Occipital lobe (tissue), 2 donors: ENCODE data around the gene FEZ2. TPM values are rescaled to one million over a fixed set of nuclear protein-coding genes. Genes with fewer than 3 reads are reported as not detected.

Source experiments
- DNase-seq: peaks from one replicate; lab custom pipeline; 2025; lab: John Stamatoyannopoulos, UW
- total RNA-seq: library from RNA; depleted of rRNA; stranded (reverse); fragments of >200 nt; gene quantifications from one replicate; pipeline ENCODE4 v1.2.3, GENCODE V29; 2014

The FEZ2 gene
- total RNA-seq, 1 donor from 2014 or later, result 54.3 TPM

GRCh38 chr2:36562973-36563532 is 34.9 kb downstream of the FEZ2 start:
- DNase-seq, result no peak

DNA sequence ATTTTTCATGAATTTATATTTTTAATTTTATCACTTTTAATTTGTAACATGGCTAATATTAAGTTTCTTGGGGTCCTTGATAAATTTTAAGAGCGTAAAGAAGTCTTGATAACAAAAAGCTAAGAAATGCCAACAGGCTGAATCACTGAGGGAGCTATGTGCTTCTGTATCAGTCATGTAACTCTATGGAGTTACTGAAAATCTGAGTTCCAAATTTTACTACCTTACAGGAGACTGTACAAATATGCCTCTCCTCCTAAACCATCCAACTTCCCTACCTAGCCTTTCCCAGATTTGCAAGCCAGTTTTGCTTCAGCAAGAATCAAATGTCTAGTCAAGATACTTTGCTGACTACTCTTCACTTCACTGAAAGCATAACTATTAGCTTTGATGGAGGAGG is 35.7 kb downstream of the FEZ2 start:
- DNase-seq, result no peak

DNA sequence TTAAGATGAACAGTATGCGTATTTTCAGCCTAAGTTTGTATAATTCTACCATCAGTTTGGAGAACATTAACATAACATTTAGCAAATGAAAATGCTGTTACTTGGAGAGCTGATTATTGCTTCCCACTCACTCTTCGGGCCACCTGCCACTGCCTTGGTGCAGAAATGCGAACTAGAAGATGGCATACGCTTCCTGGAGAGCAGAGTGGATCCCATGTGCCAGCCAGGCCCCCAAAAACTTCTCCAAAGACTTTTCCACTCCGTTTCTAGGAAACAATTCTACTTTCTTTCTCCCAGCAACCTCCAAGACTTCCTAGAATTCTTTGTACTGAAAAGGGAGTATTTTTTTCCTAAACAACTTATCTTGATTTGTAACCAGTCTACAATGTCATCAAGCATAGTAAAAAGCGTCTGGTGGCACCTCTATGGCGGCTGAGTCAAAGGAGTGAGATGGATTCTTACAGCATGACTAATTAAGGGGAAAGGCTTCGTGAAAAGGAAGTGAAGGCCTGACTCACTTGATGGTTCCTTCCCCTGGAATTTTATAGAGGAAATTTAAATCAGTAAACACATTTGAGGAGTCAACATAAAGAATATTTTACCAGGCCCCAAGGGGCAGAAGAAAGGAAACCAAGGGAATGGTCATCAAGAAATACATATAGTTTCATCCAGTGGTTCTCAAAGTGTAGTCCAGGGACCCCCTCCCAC is 36.6 kb downstream of the FEZ2 start:
- no peak for DNase-seq

GRCh38 chr2:36560726-36561125 is 37.2 kb downstream of the FEZ2 start:
- no peak for DNase-seq

GRCh38 chr2:36559221-36559942 is 38.6 kb downstream of the FEZ2 start:
- no peak for DNase-seq

- DNase-seq, result no peak
Measured at GRCh38 chr2:36556842-36557241, 41.1 kb downstream of the FEZ2 start.

DNA sequence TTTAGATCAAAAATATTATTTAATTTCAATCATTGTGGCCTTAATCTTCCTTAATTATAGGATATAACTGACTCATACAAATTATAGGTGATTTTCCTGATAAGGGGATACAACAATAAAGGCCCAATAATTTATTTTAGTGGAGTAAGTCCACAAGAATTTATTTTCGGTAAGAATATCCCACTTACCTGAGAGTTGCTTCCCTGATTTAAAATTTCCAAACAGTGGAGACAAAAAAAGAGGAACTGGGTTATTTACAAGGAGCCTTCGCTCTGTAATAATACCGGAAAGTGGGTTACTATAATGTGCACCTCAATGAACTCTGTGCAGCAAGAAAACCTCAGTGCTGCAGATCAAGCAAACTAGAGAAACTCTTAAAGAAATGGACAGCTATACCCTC is 42.2 kb downstream of the FEZ2 start:
- no peak for DNase-seq

DNA sequence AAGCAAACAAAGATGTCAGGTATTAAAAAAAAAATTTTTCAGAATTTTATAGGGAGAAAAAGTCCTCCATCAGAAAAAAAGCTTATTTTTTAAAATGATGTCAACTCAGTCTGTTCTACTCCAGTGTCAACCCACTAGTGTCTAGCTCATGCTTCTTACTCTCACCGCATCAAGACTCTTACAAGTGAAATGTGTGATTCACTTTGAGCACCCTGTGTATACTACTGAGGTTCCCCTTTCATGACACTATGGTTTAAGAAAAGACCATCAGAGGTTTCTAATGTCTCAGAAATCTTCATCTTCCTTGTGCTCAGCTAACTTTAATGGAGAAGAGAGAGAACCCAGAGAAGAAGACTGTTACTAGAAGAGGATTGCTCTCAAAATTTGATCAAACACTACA is 43.4 kb downstream of the FEZ2 start:
- no peak for DNase-seq

- no peak for DNase-seq
Measured at GRCh38 chr2:36553683-36554082, 44.3 kb downstream of the FEZ2 start.

DNA sequence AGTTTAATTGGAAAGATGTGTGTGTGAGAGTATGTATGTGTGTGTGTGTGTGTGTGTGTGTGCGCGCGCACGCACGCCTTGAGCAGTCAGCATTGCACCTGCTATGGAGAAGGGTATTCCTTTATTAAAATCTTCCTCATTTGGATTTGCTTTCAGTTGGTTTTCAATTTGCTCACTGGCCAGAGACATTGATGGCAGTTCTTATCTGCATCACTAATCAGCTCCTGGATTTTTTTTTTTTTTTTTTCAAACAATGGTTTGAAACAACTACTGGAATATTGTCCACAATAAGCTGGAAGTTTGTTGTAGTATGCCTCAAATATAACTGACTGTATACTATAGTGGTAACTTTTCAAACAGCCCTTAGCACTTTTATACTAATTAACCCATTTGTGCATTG is 48.0 kb downstream of the FEZ2 start:
- DNase-seq, result no peak

DNA sequence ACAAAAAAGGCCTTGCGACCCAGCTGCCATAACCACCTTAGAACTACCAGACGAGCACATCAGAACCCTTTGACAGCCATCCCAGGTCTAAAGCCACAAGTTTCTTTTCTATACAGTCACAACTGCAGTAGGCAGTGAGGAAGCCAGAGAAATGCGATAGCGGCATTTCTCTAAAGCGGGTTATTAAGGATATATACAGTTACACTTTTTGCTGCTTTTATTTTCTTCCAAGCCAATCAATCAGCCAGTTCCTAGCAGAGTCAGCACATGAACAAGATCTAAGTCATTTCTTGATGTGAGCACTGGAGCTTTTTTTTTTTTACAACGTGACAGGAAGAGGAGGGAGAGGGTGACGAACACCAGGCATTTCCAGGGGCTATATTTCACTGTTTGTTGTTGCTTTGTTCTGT is 48.8 kb downstream of the FEZ2 start:
- DNase-seq, result no peak

DNA sequence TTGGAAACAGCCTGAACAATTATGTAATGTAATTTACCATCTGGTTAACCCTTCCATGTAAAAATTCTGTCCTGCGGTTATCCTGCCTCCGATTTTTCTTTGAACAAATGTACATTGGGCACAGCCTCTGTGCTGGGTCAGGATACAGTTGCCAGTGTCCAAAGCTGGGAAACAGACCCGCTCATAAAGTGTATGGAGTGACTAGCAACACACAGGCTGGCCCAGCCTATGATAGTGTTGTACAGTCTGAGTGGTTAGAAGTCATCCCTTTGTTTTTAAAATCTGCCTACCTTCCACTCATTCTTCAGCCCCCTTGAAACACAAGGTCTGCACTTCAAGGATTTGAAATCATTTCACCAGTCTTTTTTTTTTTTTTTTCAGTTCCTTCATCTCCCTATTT is 50.1 kb downstream of the FEZ2 start:
- DNase-seq, result no peak

DNA sequence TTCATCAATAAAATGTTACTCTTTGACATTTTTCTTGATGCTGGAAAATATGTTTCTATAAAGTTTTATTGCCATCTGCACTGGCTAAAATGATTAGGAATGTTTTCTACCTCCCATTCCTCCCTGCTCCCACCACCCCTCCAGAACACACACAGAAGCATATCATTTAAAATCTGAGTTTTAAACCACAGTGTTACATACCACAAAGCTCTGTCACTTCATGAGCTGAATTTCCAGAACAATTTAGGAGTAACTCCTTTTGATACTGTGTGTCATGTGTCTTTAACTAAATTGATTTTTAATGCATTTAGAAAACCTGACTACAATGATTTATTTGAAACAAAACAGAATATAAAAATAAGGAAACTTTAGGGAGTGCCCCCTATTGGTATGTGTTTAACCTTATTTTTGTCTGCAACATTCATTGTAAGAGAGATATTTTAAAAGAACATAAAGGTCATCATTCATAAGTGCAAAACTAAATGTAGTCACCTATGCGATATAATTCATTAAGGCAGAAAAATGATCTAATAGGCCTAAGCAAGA is 52.0 kb downstream of the FEZ2 start:
- DNase-seq, result no peak

DNA sequence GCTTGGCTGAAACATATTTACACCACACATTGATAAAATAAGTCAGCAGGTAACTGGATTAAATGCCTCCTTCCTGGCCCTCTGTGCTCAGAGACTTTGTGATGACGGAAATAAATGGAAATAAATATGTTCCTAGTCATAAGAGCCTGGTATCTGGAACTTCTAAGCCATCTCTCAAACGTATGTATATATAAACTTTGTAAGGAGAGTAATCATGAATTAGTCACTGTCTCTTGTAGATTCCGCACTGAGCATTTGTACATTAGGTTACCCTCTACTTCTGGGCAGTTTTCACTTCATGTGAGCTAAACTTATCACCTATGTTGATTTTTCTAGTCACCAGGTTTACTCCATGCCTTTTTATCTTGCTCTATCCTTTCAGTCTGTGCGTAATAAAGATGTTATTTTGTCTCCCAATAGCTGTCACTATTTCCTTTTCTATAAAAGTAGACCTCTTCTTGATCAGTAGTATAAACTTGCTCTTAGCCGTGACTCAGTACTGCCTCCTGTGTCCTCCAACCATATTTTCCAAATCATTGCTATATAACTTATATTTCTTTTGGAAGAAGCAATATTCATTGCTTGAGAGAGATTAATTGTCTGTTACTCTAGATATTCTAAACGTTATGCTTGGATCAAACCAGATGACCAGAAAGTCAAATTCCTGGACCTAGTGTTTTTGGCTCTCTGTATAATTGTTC is 53.2 kb downstream of the FEZ2 start:
- DNase-seq, result no peak

DNA sequence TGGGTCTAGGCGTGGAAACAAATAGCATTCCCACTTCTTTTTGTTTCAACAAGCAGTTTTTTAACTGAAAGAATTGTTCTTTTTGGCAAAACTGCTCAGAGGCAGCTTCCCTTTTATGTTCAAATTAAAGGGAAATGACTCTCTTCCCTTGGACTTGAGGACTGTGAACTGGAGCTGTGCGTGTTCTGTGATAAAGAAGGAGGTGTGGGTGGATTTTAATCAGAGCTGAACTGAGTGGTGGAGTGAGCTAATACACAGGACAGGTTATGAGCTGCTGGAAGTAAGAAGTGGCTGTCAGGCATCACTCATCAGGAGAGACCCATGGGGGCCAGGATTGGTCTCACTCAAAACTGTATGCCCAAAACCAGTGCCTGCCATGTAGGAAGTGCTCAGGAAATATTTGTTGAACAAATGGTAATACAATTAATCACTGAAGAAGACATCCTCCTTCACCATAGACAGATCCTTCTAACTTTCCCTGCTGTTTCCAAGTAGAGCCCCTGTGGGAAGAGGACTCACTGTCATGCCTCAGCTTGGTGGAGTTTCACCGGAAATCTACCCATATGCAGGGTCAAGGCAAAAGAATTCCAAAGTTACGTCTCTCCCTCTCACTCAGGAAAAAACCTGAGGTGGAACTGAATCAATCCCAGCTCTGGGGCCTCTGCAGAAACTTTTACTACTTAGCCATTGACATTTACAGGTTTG is 55.9 kb downstream of the FEZ2 start:
- DNase-seq, result no peak

- no peak for DNase-seq
Measured at GRCh38 chr2:36540986-36541754, 56.8 kb downstream of the FEZ2 start.

GRCh38 chr2:36539631-36540030 is 58.3 kb downstream of the FEZ2 start:
- no peak for DNase-seq

GRCh38 chr2:36538335-36538734 is 59.6 kb downstream of the FEZ2 start:
- DNase-seq, result no peak

- no peak for DNase-seq
Measured at GRCh38 chr2:36536776-36537175, 61.2 kb downstream of the FEZ2 start.

DNA sequence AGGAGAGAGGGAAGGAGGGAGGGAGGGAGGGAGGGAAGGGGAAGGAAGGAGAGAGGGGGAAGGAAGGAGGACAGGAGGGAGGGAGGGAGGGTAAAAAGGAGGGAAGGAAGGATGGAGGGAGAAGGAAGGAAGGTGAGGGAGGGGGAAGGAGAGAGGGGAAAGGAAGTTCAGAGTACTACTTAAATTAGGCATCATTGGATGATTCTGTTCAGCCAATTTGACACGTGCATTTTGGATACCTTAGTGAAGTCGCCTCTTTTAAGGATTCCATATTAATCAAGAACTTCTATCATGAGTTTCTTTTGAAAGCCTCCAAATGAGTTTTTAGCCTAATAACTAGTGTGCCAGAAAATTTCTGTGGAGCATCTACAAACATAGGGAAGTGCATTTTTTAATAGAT is 62.9 kb downstream of the FEZ2 start:
- no peak for DNase-seq
